Inflammatory macrophage treated with lipopolysaccharide for 4 hours (primary cell): ENCODE data around the gene KNDC1.
"Not testable (repeated sequence)": the region's sequence is repeated elsewhere in the genome, so short reads cannot be mapped to it uniquely, and the experiment has no call there.

ENCODE experiments used
- DNase-seq: peaks from one replicate; pipeline ENCODE4 v3.0.0-alpha.2; 2020

The KNDC1 gene

DNA sequence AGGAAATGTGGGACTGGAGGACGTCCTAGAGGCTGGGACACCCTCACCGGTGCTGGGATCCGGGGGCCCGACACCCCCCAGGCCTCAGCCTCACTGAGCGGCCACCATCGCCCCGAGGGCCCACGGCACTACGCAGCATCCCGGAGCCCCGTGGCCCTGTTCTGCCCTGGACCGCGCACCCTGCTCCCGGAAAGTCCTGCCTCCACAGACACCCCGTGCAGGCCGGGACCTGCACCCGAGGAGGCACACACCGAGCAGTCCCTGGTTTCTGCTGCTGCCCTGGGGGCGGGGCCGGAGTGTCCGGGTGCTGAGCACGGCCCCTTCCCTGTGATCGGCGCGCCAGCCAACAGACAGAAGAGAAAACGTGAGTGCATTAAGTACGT, 18.1 kb upstream of the KNDC1 start:
- no peak for DNase-seq

DNA sequence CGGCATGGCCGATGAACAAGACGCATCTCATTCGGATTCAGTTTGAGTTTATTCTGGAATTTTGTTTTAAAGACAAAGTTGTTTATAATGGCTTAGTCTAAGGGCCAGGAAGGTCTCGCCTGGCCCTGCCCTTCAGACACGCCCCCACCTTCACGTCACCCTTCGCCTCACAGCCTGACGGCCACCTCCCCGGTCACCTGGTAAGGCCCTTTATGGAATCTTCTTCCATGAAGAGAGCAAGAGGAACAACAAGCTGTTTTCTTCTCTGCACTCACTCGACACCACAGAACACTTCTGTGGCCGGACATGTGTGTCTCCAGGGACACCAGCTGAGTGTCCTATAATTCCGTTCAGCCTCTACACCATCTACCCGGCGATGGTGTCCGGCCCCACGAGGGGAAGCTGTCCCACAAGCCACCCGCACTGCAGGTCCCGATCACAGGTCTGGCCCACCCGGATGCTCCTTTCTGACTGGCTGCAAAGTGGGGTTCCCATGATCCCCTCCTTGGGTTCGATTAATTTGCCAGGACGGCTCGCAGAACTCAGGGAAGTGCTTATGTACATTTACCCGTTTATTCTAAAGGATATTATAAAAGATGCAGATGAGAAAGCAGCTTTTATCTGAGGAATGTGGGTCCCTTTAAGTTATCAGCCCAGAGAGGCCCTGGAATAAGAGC, 17.4 kb upstream of the KNDC1 start:
- DNase-seq = no peak

DNA sequence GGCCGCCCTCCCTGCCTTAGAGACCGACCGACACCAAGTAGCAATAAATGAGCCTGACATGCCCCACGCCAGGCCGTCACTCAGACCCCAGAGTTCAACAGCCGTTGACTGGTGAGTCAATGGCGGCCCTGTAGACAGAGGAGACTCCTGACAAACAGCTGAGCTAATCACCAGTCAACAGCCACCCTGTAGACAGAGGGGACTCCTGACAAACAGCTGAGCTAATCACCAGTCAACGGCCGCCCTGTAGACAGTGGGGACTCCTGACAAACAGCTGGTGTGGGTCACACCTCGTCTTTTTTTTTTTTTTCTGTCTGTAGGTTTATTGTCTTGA, 16.9 kb upstream of the KNDC1 start:
- DNase-seq = no peak

DNA sequence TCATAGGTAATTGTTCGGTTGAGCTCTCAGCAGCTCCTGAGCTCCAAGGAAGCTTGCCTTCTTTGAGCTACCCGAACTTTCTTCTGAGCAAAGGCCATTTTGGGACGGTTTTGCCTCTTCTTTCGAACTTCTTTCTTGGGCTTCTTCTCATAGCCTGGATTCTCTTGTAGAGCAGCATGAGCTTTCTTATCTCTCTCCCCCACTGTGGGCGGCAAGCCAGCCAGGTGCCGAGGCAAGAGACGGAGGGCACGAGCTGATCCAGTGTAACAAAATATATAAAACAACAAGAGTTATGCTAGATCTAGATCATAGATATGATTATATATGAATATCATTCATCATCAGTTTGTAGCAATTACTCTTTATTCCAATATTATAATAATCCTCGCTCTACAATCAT, 16.5 kb upstream of the KNDC1 start:
- DNase-seq = no peak

DNA sequence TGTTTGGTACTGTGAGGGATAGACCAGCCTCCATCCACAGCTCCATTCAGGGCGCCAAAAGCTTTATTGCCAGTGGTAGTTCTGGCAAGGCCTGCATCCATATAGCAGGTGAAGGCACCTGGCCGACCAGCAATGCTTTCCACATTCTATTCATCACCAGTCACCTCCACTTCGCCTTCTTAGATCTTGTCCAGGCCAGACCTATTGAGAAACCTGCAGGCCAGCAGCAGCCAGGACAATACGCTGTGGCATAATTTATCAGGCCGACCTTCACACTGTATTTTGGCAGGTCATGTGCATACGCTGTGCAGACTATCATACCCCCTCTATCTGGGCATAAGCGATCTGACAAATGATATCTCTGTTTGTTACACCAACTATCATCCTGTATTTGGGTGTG, 15.2 kb upstream of the KNDC1 start:
- no peak for DNase-seq

DNA sequence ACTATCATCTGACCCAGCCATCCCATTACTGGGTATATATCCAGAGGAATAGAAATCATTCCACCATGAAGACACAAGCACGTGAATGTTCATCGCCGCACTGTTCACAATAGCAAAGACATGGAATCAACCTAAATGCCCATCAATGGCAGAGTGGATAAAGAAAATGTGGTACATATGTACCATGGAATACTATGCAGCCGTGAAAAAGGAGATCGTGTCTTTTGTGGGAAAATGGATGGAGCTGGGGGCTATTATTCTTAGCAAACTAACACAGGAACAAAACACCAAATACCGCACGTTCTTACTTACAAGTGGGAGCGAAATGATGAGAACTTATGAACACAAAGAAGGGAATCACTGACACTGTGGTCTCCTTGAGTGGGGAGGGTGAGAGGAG, 9.8 kb upstream of the KNDC1 start:
- DNase-seq = no peak

DNA sequence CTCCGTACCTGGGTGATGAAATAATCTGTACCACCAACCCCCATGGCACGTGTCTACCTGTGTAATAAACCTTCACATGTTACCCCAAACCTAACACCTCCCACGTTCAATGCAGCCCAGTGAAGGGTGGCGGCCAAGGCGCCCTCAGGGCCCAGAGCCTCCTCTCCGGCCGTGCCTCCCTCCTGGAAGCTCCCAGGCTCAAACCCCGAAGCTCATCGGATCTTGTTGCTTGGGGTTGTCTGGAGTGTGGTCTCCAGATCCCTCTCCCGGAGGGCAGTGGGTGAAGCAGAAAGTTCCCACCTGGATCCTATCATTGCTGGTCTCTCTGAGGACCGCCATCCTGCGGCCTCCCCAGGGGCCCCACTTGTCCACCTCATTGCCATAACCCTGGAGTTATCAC, 9.4 kb upstream of the KNDC1 start:
- no peak for DNase-seq

DNA sequence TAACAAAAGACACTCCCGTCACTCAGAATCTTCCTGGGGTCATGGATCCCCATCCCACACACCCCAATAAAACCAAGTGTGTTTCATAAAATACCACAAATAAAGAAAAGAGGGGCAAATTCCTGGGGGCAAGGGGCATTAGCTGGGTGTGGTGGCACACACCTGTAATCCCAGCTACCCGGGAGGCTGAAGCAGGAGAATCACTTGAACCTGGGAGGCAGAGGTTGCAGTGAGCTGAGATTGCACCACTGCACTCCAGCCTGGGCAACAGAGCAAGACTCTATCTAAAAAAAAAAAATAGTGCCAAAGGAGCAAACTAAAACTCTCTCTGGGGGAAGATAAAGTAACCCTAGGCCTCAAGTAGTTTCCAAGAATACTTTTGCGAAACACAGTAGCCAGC, 8.9 kb upstream of the KNDC1 start:
- not testable (repeated sequence) for DNase-seq

DNA sequence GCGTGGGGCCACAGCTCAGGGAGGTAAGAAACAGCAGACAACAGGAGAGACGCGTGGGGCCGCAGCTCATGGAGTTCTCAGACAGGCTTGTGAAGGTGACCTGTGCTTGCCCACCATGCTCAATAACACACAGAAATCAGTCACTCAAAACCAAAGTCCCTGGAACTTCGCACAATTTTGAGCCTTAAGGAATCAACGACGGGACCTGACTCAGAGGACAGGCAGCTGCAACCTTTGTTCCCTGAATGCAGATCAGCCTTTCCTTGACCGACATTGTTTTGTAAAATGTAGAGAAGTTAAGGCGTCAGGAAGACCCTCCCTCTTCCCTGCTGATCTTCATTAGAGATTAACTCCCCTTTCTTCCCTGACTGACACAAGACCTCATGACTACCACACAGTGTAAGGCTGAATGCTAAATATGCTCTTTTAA, 8.5 kb upstream of the KNDC1 start:
- no peak for DNase-seq

DNA sequence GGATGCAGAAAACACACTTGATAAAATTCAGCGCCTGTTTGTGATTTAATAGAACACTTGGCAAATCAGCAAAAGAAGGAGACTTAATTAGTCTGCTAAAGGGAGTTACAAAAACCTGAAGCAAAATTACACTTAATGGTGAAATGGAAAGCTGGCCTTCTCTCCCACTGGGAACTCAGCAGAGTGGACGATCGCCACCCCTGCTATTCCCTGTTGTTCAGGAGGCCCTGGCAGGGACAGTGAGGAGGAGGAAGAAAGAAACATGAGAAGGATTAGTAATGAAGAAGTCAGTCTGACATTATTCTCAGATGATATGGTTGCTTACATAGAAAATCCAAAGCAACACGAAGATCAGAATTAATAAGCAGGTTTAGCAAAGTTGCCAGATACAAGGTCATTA, 5.6 kb upstream of the KNDC1 start:
- no peak for DNase-seq

DNA sequence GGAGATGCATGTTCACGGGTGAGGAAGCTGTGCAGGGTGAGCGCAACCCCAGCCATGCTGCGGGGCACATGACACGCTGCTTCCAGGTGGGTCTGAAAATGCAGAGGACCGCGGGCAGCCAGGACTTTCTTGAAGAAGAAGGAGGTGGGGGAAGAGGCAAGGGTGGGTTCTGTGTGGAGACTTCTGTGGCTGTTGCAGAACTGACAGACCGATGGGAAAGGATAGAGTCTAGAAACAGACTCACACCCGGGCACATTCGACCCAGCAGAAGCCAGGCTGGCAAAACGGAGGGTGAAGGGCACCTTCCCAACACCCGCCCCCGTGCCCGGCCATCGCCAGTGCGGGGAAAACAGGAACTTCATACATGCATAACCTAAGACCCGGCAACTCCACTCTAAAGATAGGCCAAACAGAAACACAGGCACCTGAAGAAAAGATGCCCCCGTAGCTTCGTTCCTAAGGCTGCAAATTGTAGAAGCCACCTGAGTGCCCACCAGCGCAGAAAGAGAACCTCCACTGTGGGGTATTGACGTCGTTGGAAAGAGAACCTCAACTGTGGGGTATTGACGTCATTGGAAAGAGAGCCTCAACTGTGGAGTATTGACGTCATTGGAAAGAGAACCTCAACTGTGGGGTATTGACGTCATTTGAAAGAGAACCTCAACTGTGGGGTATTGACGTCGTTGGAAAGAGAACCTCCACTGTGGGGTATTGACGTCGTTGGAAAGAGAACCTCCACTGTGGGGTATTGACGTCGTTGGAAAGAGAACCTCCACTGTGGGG, 4.8 kb upstream of the KNDC1 start:
- DNase-seq = no peak

DNA sequence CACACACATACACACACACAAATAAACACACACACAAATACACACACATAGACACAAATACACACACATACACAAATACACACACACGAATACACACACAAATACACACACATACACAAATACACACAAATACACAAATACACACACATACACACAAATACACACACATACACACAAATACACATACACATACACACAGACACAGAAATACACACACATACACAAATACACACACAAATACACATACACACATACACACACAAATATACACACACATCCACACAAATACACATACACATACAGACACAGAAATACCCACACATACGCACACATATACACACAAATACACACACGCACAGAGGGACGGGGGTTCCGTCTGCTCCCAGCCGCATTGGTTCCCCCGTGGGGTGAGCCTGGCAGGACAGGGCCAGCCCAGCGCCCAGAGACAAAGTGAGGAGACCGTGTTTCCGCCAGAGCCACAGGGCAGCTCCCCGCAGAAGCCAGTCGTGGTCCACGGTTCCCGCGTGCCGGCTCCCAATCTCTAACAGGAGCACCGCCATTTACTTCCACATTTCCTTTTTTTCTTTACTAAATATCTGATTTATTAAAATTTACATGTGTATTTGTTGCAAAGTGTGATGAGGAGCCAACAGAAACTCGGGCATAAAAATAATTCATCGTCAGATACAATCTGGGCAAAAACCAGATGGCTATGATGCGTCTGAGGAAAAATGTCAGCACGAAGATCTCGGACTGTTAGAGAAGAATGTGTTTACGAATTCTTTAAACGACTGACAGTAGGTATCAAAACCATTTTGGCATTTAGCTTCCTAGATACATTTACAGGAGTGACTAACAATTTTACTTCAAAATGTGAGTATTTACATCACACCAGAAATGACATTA, 3.1 kb upstream of the KNDC1 start:
- no peak for DNase-seq

DNA sequence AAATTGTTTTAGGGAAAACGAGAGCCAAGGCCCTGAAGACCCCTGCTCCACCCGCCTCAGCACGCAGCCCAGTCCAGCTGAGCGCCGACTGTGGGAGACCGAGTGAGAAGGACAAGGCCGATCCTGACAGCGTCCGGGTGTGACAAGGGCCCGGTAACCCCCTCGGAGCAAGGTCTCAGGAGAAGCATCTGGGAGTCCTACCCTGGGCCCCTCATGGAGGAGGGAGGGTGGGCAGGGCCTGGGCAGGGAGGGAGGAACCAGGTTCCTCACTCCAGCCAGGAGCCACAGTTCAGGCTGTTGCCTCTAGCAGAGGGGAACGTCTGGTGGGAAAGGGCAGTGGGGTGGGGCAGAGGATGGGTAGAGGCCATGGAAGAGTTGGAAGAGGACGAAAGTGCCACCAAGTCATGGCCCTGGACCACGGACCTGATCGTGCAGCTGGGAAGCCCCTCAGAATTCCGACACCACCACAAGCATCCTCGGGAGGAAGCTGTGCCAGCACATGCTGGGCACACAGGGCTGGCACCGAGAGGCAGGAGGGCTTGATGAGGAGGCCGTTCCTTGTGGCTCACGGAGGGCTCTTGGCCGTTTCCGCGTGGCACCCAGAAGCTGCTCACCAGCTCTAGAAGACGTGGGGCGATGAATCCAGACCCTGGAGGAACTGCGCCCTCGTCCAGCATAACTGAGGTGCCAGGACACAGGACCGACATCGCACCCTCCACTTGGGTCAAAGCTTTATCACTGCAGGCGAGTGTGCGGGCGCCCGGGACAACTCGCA, 2.2 kb upstream of the KNDC1 start:
- no peak for DNase-seq

DNA sequence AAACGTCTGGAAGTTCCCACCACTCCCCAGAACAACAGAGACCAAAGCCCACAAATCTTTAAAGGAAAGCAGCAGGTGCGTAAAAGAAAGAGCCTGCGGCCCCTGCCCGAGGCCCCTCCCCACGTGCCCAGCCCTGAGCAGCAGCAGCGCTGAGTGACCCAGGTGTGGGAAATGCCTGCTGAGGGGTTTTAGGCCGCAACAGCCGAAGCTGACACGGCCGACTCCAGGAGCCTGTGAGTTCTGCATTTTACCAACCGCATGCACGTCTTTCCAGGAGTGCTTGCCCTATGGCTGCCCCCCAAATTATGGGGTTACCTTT, 1.6 kb upstream of the KNDC1 start:
- DNase-seq = no peak

DNA sequence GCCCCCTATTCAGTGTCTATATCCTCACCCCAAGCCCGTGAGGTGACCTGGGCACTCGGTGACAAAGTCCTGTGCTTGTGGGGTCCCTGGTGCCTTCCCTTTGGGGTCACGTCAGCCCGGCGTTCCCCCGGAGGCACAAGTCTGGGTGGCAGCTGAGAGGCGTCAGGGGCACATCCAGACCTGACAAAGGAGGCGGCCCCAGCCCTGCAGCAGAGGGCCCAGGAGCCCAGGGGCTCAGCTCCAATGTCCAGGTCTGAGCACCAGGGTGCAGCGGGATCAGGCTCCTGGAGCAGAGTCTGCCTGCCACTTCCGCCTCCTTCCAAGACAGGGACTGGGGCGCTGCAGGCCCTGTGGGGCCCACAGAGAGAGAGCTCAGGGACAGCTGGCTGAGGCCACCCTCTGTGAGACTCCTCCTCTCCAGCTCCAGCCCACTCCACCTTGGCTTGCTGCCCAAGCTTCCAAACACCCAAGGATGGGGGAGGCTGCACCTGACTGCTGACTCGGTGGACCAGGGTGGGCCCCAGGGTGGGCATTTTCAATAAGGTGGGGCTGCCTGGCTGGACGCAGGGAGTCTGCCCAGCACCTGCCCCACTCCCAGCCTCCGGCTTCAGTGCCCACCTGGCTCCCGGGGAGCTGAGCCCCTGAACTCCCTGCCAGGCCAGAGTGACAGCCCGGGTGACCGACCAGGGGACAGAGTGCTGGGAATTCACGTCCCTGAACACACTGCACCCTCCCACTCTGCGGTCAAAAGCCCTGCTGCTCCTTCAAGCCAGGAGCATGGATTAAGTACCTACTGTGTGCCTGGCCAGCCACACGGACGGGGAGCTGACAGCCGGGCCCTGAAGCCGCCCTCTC, 1.0 kb upstream of the KNDC1 start:
- no peak for DNase-seq

DNA sequence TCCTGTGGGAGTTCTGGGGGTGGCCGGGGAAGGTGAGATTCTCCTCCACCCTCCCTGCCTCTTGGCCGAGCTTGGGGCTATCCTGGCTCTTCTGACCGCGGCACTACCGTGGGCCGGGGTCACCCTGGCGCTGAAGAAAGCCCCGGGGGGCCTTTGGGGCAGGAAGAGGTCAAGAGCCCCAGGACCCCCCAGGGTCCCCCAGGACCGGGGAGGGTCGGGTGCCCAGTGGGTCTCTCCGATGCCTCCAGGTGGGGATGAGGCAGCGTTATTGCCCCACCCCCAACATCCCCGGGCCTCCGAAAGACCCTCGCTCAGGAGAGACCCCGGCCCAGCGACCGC, 439 bp upstream of the KNDC1 start:
- no peak for DNase-seq

DNA sequence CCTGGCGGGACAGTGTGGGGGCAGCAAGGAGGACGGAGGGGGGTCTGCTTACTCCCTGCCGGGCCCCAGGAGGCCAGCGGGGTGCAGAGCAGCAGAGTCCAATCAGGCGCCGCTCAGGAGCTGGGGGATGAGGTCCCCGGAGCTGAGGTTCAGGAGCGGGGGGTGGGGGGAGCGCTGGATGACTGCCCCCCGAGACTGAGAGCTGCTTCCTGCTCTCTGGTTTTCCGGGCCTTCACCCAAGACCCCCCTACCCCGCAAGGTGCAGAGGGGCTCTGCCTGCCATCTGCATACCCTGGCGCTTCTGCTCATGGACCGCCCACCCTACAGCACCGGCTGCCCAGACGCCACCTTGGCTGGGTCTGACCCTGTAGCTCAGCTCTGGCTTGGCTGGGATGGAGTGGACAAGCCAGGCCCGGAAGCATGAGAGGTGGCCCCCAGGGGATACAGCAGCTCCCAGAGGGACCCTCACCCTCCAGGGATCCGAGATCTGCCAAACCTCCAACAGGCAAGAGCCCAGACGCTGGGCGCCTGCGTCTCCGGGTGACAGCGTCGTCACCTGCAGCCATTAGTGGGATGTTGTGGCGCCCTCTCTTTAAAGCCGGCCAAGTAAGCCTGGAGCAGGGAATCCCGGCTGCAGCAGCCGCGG, 930 bp downstream of the KNDC1 start:
- DNase-seq = no peak

DNA sequence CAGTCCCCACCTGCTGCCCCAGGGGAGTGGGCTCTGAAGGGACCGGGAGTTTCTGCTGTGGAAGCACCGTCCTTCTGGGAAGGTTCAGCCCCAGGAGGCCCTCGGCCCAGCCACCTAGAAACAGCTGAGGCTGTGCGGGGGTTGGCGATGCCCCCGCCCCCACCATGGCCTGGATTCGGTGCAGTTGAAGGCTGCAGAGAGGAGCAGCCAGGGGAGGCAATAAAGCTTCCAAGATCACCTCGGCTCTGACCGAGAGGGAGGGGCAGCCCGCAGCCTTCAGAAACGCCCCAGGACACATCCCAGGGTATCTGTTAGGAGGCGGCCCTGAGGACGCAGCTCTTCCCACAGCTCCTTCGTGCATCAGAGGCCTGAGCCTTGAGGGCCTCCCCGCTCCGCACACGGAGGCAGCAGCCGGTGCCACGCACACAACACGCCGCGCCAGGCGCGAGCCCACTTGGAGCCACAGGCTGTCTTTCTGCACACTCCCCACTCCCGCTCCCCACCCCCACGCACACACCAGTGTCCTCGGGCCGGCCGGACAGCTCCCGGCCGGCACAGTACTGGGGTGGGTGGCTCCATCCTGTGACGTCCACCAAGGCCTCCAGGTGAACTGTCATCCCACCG, 1.6 kb downstream of the KNDC1 start:
- no peak for DNase-seq

DNA sequence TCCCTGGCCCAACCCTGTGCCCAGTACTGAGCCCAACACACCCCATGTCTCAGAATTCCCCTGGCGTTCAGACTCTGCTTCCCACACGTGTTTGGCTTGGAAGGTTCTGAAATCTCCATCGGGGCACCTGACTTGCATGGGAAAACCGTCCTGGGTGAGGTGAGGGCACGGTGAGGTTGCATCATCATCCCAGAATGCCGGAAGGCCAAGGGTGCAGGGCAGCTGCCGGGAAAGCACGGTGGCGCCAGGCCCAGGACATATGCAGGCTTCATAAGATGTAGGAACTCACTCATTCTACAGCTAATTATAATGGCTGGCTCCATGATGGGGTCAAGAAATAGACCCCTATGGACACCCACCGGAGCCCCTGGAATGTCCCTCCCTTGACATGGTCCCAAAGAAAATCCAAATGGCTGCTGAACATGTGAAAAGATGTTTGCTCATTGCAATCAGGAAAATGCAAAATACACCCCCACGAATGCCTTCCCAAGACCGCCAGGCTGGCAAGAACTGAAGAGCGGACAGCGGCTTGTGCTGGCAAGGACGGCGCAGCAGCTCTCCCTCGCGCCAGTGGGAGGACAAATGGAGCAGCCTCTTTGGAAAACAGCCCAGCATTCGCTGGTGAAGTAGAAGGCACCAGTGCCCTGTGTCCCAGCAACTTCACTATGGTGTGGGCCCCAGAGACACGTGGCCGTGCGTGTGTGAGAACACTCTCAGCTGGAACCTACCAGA, 2.3 kb downstream of the KNDC1 start:
- no peak for DNase-seq
